Stimulated activated naive B cell treated with anti-CD40 and anti-IgM and Interleukin-4, amounts not matched to agents 10 μg/mL and 1 μg/mL and 100 μg/mL, for 72 hours (primary cell): ENCODE measurements around the gene AS3MT.
A peak's percentile ranks its signal among the peaks of the same experiment; 100 is the strongest.
"Not testable (repeated sequence)": the region's sequence is repeated elsewhere in the genome, so short reads cannot be mapped to it uniquely, and the experiment has no call there.

Experiments
- ATAC-seq, 2 donors: fragments of 150-1000 bp; cut with Tn5 transposase; replicated peaks; 2 replicates each; pipeline ENCODE4 v1.10.0; 2021; ENCODE audit warnings: moderate library complexity in 1 of 2
- DNase-seq: peaks from one replicate; pipeline ENCODE4 v3.0.0; 2021
- H3K27ac Mint-ChIP-seq: one replicate; pipeline ENCODE4 v1.8.0; 2022; ENCODE audit warnings: mild to moderate bottlenecking, mixed read lengths
- H3K27me3 Mint-ChIP-seq, 2 donors: one replicate each; pipeline ENCODE4 v1.8.0; 2022; ENCODE audit warnings: mixed read lengths in 2 of 2
- H3K36me3 Mint-ChIP-seq, 2 donors: one replicate each; pipeline ENCODE4 v1.8.0; 2022; ENCODE audit warnings: mixed read lengths in 2 of 2, mild to moderate bottlenecking in 1 of 2
- H3K4me1 Mint-ChIP-seq, 2 donors: one replicate each; pipeline ENCODE4 v1.8.0; 2022; ENCODE audit warnings: mixed read lengths in 2 of 2, mild to moderate bottlenecking in 1 of 2
- H3K4me3 Mint-ChIP-seq, 2 donors: one replicate each; pipeline ENCODE4 v1.8.0; 2022; ENCODE audit warnings: mild to moderate bottlenecking in 2 of 2, mixed read lengths in 2 of 2, moderate library complexity in 1 of 2
- H3K9me3 Mint-ChIP-seq, 2 donors: one replicate each; pipeline ENCODE4 v1.8.0; 2022; ENCODE audit warnings: mixed read lengths in 2 of 2, mild to moderate bottlenecking in 1 of 2

The AS3MT gene

DNA sequence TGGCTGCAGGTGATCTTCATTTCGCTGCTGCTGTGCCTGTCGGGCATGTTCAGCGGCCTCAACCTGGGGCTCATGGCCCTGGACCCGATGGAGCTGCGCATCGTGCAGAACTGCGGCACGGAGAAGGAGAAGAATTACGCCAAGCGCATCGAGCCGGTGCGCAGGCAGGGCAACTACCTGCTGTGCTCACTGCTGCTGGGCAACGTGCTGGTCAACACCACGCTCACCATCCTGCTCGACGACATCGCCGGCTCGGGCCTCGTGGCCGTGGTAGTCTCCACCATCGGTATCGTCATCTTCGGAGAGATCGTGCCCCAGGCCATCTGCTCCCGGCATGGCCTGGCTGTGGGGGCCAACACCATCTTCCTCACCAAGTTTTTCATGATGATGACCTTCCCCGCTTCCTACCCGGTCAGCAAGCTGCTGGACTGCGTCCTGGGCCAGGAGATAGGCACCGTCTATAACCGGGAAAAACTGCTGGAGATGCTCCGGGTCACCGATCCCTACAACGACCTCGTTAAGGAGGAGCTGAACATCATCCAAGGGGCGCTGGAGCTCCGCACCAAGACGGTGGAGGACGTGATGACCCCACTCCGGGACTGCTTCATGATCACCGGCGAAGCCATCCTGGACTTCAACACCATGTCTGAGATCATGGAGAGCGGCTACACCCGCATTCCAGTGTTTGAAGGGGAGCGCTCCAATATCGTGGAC lies 50.1 kb downstream of the AS3MT start:
- Mint-ChIP-seq H3K27me3 (peaks cover 10 to 12% of the 10 kb centered on the region in 2 donors), H3K9me3 (no peaks in the 10 kb centered on the region), H3K4me1 (peaks cover 25 to 72% of the 10 kb centered on the region in 2 donors), H3K36me3 (peaks cover 4 to 7% of the 10 kb centered on the region in 2 donors), H3K4me3 (peak overlapping the region; percentile 97 to 100), H3K27ac (peak overlapping the region; percentile 51)
- no peak for DNase-seq
- no peak for ATAC-seq

DNA sequence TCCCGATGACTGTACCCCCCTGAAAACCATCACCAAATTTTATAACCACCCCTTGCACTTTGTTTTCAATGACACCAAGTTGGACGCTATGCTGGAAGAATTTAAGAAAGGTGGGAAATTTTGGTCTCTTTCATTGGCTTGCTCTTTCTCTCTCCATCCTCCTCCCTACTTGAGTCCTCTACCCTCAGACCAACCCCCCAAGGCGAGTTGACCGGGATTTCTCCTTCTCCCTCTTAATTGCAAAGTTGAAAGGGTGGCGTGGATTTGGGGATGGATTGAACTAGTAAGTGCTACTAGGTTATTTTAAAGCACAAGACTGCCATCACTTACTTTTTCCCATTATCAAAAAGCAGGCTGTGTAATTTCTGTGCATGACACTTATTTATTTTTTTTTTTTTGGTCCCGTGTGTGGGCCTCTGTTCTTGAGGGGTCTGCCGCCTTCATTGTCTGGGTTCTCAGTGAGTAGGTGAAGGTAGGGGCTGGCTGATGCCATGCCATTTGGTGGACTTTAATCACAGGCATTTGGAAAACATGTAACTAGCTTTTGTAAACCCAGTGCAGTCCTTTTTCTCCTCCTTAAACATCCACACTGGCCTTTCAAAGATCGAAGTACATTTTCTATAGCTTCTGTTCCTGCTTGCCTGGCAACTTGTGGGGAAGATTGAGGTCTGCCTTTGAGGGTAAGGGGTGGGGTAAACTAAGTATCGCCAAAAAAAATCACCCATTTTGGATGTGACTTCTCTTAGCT lies 50.9 kb downstream of the AS3MT start:
- H3K36me3 Mint-ChIP-seq = peaks cover 4 to 7% of the 10 kb centered on the region in 2 donors
- H3K27me3 Mint-ChIP-seq = peaks cover 7 to 8% of the 10 kb centered on the region in 2 donors
- DNase-seq (no peak), ATAC-seq (no peak)
- H3K27ac Mint-ChIP-seq = no peak overlapping the region
- peak overlapping the region; percentile 97 to 100 for H3K4me3 Mint-ChIP-seq
- no peaks in the 10 kb centered on the region for H3K9me3 Mint-ChIP-seq
- H3K4me1 Mint-ChIP-seq = peaks cover 25 to 72% of the 10 kb centered on the region in 2 donors

DNA sequence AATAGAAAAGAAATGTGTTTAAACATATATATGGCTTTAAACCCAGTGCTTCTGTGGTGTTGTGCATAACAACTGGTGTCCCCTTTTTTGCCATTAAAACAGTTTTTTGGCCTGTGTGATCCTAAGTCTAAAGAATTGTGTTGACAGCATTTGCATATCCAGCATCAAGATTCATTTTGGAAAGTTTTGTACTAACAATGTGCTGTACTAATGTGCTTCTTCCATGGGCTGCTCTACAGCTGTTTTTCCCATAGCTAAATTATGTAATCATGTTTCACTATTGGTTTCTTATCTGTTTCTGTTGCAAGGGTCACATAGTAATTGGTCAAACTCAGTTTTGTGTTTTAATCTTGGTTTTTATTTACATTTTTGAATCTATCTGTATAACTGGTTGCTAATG lies 54.3 kb downstream of the AS3MT start:
- no peak for ATAC-seq
- no peak for DNase-seq
- Mint-ChIP-seq H3K36me3 (peaks cover 3 to 9% of the 10 kb centered on the region in 2 donors), H3K4me3 (no peak overlapping the region), H3K9me3 (no peaks in the 10 kb centered on the region), H3K4me1 (peaks cover 27 to 59% of the 10 kb centered on the region in 2 donors), H3K27me3 (no peaks in the 10 kb centered on the region), H3K27ac (no peak overlapping the region)

DNA sequence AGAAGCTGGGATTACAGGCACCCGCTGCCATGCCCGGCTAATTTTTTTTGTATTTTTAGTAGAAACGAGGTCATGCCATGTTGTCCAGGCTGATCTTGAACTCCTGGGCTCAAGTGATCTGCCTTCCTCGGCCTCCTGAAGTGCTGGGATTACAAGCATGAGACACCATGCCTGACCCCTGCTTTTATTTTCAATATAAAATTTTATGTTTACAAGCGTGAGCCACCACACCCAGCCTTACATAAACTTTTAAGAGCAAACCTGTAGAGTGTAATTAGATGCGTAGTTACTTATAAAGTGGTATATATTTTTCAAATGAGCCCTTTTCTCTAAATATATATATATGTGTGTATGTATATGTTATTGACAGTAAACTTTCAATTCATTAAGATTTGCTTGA lies 57.6 kb downstream of the AS3MT start:
- Mint-ChIP-seq H3K27me3 (no peaks in the 10 kb centered on the region), H3K36me3 (peaks cover 4 to 10% of the 10 kb centered on the region in 2 donors), H3K9me3 (no peaks in the 10 kb centered on the region), H3K4me1 (peaks cover 17 to 33% of the 10 kb centered on the region in 2 donors), H3K4me3 (no peak overlapping the region), H3K27ac (no peak overlapping the region)
- DNase-seq = no peak
- ATAC-seq = no peak

DNA sequence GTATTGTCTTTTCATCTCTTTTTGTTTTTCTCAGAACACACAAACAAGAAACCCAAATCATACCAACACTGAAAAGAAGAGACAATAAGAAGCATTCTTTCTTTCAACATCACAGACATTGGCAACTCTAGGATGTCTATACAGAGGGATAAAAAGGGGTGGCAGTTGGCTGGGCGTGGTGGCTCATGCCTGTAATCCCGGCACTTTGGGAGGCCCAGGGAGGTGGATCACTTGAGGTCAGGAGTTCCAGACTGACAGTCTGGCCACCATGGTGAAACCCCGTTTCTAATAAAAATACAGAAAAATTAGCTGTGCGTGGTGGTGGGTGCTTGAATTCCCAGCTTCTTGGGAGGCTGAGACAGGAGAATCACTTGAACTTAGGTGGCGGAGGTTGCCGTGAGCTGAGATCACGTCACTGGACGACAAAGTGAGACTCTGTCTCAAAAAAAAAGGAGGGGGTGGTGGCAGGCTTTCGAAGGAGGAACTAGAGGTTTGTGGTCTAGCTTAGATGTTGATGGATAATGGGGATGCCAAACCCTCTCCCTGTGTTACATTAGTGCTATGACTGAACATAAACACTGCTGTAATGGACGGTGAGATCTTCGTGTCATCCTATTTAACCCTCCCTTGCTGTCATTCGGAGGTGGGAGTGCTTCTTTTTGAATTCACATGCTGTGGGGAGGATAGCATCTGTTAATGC lies 58.2 kb downstream of the AS3MT start:
- H3K4me3 Mint-ChIP-seq = peak overlapping the region; percentile 23 to 52
- peak overlapping the region; percentile 62 for H3K27ac Mint-ChIP-seq
- peak; percentile 94 to 95 for ATAC-seq
- no peaks in the 10 kb centered on the region for H3K9me3 Mint-ChIP-seq
- H3K27me3 Mint-ChIP-seq = no peaks in the 10 kb centered on the region
- H3K4me1 Mint-ChIP-seq = peaks cover 15 to 29% of the 10 kb centered on the region in 2 donors
- H3K36me3 Mint-ChIP-seq = peaks cover 6 to 10% of the 10 kb centered on the region in 2 donors
- peak; percentile 19 for DNase-seq

DNA sequence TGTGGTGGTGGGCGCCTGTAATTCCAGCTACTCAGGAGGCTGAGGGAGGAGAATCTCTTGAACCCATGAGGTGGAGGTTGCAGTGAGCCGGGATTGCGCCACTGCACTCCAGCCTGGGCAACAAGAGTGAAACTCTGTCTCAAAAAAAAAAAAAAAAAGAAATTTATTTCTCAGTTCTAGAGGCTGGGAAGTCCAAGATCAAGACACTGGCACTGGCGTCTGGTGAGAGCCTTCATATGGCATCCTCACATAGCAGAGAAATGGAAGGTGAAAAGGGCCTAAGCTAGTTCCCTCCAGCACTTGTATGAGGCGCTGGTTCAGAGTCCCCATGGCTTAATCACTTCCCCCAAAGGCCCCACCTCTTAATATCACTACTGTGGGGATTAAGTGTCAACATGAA lies 59.2 kb downstream of the AS3MT start:
- not testable (repeated sequence) for DNase-seq, H3K27me3 Mint-ChIP-seq, H3K9me3 Mint-ChIP-seq, ATAC-seq, H3K36me3 Mint-ChIP-seq, H3K27ac Mint-ChIP-seq, H3K4me3 Mint-ChIP-seq
- H3K4me1 Mint-ChIP-seq = peaks cover 8 to 21% of the 10 kb centered on the region in 2 donors

DNA sequence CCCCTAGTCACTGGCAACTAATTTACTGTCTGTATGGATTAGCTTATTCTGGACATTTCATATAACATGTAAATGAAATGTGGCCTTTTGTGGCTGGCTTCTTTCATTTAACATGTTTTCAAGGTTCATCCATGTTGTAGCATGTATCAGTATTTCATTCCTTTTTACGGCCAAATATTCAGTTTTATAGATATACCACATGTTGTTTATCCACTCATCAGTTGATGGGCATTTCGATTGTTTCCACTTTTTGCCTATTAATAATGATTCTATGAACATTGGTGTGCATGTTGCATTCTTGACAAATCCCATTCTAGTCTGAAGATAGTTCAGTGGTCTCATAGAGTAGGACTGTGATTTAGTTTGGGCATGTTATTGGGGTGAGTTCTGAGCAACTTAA lies 61.5 kb downstream of the AS3MT start:
- H3K4me1 Mint-ChIP-seq = peaks cover 8 to 15% of the 10 kb centered on the region in 2 donors
- H3K27ac Mint-ChIP-seq = no peak overlapping the region
- no peak for DNase-seq
- H3K4me3 Mint-ChIP-seq = no peak overlapping the region
- no peaks in the 10 kb centered on the region for H3K27me3 Mint-ChIP-seq
- no peaks in the 10 kb centered on the region for H3K9me3 Mint-ChIP-seq
- peaks cover 4 to 9% of the 10 kb centered on the region in 2 donors for H3K36me3 Mint-ChIP-seq
- ATAC-seq = no peak

DNA sequence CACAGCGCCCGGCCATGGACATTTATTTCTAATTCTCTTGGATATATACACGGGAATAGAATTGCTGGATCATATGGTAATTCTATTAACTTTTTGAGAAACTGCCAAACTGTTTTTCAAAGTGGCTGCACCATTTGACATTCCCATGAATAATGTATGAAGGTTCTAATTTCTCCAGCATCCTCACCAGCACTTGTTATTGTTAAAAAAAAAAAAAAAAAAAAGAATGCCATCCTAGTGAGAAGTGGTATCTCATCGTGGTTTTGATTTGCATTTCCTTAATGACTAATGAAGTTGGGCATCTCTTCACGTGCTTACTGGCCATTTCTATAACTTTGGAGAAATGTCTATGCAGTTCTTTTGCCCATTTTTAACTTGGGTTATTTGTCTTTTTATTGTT lies 62.4 kb downstream of the AS3MT start:
- Mint-ChIP-seq H3K36me3 (peaks cover 4 to 9% of the 10 kb centered on the region in 2 donors), H3K4me1 (peaks cover 8 to 21% of the 10 kb centered on the region in 2 donors), H3K27ac (no peak overlapping the region), H3K27me3 (no peaks in the 10 kb centered on the region), H3K9me3 (no peaks in the 10 kb centered on the region), H3K4me3 (no peak overlapping the region)
- ATAC-seq (no peak), DNase-seq (no peak)

DNA sequence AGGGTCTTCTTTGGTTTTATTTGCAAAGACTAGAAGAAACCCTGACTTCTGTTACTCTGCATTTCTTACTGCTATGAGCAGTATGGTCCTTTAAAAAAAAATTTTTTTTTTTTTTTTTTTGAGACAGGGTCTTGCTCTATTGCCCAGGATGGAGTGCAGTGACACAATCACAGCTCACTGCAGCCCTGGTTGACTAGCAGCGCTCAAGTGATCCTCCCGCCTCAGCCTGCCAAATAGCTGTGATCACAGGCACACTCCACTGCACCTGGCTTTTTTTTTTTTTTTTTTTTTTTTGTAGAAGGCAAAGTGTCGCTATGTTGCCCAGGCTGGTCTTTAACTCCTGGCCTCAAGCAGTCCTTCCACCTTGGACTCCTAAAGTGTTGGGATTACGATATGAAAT lies 66.2 kb downstream of the AS3MT start:
- Mint-ChIP-seq H3K36me3 (peaks cover 4 to 8% of the 10 kb centered on the region in 2 donors), H3K4me3 (no peak overlapping the region), H3K27ac (no peak overlapping the region), H3K4me1 (peaks cover 4 to 10% of the 10 kb centered on the region in 2 donors), H3K9me3 (no peaks in the 10 kb centered on the region), H3K27me3 (no peaks in the 10 kb centered on the region)
- ATAC-seq (no peak), DNase-seq (no peak)

DNA sequence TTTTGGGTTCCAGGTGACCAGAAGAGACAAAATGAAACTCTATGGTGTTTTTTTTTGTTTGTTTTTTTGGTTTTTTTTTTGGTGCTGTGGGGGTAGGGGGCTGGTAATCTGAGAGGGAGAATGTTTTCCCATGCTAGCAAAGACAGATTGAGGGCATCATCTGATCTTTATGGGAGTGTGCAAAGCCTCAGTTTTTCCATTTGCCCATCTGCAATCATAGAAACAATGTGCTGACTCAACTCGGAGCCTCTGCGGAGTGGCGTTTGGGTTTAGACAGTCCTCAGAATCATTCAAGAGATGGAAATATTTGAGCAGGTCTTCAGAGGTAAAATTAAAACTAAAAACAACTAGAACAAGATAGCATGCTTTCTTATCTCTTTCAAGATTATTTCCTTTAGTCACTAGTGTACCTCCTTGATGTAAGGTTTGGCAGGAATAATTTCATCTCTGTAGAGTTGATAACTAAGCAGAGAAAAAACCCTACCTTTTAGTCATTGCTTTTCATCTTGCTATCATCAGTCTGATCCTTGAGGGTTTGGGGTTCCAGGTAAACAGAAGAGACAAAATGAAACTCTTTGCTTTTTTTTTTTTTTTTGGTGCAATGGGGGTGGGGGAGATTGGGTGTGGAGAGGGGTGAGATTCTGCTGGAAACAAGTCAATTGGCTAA lies 66.8 kb downstream of the AS3MT start:
- H3K27ac Mint-ChIP-seq = no peak overlapping the region
- no peaks in the 10 kb centered on the region for H3K27me3 Mint-ChIP-seq
- no peak overlapping the region for H3K4me3 Mint-ChIP-seq
- peaks cover 4 to 8% of the 10 kb centered on the region in 2 donors for H3K36me3 Mint-ChIP-seq
- peaks cover 0 to 7% of the 10 kb centered on the region in 2 donors for H3K4me1 Mint-ChIP-seq
- DNase-seq = no peak
- no peak for ATAC-seq
- H3K9me3 Mint-ChIP-seq = no peaks in the 10 kb centered on the region

DNA sequence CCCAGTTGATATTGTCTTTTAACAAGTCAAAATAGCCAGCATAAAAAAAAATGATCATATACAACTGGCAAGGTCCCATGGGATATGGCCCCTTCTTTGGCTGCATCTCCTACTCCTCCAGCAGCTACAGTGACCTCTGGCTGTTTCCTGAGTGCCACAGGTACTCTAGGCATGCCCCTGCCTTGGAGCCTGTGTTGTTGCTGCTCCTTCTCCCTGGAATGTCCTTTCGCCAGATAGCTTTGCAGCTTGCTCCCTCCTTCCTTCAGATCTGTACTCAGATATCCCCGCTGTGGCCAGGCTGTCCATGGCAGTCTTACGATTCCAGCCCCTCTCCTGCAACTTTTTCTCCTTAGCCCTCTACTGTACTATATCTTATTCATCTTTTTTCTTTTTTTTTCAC lies 72.1 kb downstream of the AS3MT start:
- Mint-ChIP-seq H3K4me1 (peaks cover 2 to 3% of the 10 kb centered on the region in 2 donors), H3K27ac (no peak overlapping the region), H3K4me3 (no peak overlapping the region), H3K27me3 (no peaks in the 10 kb centered on the region), H3K9me3 (no peaks in the 10 kb centered on the region), H3K36me3 (peaks cover 0 to 7% of the 10 kb centered on the region in 2 donors)
- DNase-seq (no peak), ATAC-seq (no peak)

DNA sequence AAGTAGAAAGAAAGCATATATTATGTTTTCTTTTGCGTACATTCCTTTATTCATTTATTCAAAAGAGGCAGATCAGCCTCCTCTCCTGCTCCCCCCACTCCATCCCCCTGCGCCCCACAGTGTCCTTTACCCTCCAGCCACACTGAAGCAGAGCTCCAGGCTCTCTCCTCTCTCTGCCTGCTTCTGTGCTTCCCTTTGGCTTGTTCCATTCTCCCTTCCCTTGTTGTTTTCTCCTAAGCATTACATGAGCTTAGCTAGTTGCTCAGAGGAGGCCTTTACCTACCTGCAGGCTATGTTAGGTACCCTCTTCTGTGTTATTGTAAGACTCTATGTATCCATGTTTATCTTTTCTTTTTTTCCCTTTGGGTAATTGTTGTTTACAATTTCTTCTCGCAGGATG lies 76.2 kb downstream of the AS3MT start:
- Mint-ChIP-seq H3K4me3 (no peak overlapping the region), H3K36me3 (peaks cover 2 to 9% of the 10 kb centered on the region in 2 donors), H3K4me1 (peaks cover 0 to 2% of the 10 kb centered on the region in 2 donors), H3K27ac (no peak overlapping the region), H3K9me3 (no peaks in the 10 kb centered on the region), H3K27me3 (no peaks in the 10 kb centered on the region)
- ATAC-seq (no peak), DNase-seq (no peak)

DNA sequence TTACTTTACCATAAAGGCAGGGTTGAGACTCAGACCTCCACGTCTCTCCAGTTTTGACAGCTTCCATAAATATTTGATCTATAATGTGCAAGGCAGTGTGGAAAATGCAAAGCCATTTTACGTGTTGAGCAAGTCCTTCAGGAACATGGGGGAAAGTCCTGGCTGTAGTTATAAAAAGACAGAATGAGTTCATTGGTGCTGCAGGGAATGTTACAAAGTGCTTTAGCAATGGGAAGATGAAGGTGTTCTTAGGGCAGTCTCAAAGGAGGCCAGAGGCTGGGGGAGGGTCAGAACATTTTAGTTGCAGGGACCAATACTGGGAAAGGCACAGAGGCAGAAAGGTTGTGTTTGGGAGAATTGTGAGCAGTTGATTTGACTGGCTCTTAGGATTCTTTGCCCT lies 76.7 kb downstream of the AS3MT start:
- H3K9me3 Mint-ChIP-seq = no peaks in the 10 kb centered on the region
- ATAC-seq = no peak
- H3K4me3 Mint-ChIP-seq = no peak overlapping the region
- H3K27ac Mint-ChIP-seq = no peak overlapping the region
- no peak for DNase-seq
- H3K27me3 Mint-ChIP-seq = no peaks in the 10 kb centered on the region
- peaks cover 2 to 9% of the 10 kb centered on the region in 2 donors for H3K36me3 Mint-ChIP-seq
- peaks cover 0 to 2% of the 10 kb centered on the region in 2 donors for H3K4me1 Mint-ChIP-seq

DNA sequence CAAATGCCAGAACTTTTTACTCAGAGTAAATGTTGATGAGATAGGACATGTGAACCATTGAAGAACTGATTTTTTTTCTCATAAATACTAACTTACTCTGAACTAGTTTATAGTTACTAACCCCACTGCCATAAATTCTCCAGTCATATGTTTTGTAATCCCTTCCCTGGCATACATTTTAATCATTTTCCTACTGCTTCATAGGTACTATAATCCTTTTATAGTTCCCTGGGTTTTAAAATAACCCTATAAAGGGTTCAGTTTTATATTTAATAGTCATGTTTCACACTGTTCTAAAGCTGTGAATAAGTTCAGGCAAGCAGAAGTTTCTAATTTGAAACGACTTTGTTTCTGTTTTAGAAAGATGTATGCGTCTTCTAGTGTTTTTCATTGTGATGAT lies 77.7 kb downstream of the AS3MT start:
- no peaks in the 10 kb centered on the region for H3K27me3 Mint-ChIP-seq
- H3K36me3 Mint-ChIP-seq = peaks cover 2 to 6% of the 10 kb centered on the region in 2 donors
- no peaks in the 10 kb centered on the region for H3K4me1 Mint-ChIP-seq
- DNase-seq = no peak
- no peak for ATAC-seq
- H3K9me3 Mint-ChIP-seq = no peaks in the 10 kb centered on the region
- H3K4me3 Mint-ChIP-seq = no peak overlapping the region
- H3K27ac Mint-ChIP-seq = no peak overlapping the region
